C4-2B (cell line): ENCODE data around the gene DEFB118.

Source experiments
- CTCF ChIP-seq: fragments of 450-650 bp; conservative IDR thresholded peaks from 2 replicates; pipeline ENCODE4 v1.5.1; 2017; ENCODE audit warnings: mild to moderate bottlenecking
- ZFX ChIP-seq: fragments of 450-650 bp; IDR thresholded peaks from 2 replicates; pipeline ENCODE4 v1.6.1; 2017

GRCh38 chr20:31414381-31414780 is 46.0 kb downstream of the DEFB118 start:
- TF ChIP-seq CTCF: no peak
- no peak for TF ChIP-seq ZFX
